Peyer's patch (tissue), 4 donors: ENCODE data around the gene PHTF1.

Experiments
- CTCF ChIP-seq, 6 experiments: fragments of 450-650 bp in 4 of 6; fragments of 200-600 bp in 2 of 6; sonication (generic) in 1 of 6; IDR thresholded peaks; one replicate each; pipeline ENCODE4 v1.5.1; 2017 to 2019; ENCODE audit warnings: antibody characterized with exemption in 6 of 6, mild to moderate bottlenecking in 3 of 6, moderate library complexity in 1 of 6
- POLR2A ChIP-seq, 2 donors: fragments of 450-650 bp; IDR thresholded peaks; one replicate each; pipeline ENCODE4 v1.5.1; 2017; ENCODE audit warnings: antibody characterized with exemption in 2 of 2, mild to moderate bottlenecking in 2 of 2, moderate library complexity in 2 of 2

GRCh38 chr1:113768916-113769600, 9.8 kb upstream of the PHTF1 start:
- TF ChIP-seq CTCF (IDR thresholded peaks at IDR 0.05), result no peak
- no peak for TF ChIP-seq POLR2A (IDR thresholded peaks at IDR 0.05)
